Activated CD8-positive, alpha-beta memory T cell treated with anti-CD3 and anti-CD28 coated beads, Interleukin-2, amount 50 U/mL, for 24 hours (primary cell): ENCODE results near the gene CDH12.

ENCODE experiments used
- DNase-seq: peaks from one replicate; pipeline ENCODE4 v3.0.0-alpha.2; 2020; ENCODE audit errors: extremely low read depth

The CDH12 gene

DNA sequence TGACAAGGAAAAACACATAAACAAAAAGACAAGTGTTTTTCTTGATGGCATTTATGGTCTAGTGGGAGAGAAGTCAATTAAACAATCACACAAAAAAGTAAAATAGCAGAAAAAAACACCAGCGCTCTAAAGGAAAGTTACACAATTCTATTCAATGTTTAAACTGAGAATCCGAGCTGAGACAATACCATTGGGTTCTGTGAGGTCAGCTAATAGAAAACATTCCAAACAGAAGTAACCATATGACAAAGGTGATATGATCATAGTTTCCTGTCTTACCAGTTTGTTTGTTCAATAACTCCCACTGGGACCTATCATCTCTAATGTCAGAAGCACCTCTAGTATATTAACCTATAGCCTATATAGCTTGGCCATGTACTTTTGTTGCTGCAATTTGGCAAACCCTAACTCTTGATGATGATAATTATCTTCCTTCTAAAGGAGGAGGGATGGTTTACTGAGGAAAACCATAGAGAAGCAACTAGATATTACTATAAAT lies 1030.0 kb downstream of the CDH12 start:
- no peak for DNase-seq

DNA sequence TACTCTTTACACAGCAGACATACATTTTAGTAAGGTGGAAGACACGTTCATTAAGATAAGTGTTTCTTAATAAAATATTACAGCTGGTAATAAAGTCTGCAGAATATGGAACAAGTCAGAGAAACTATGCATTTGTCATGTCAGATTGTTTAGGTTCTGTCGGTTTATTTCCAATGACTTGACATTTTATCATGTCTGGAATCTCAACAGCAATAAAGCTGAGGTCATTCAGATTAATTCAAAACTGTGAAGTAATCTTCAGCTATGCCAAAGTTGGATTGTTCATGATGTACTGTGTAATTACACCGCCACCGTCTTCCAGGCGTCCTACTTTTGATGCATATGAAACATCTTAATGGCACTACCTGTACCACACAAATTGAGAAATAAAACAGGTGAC lies 1032.6 kb downstream of the CDH12 start:
- no peak for DNase-seq

DNA sequence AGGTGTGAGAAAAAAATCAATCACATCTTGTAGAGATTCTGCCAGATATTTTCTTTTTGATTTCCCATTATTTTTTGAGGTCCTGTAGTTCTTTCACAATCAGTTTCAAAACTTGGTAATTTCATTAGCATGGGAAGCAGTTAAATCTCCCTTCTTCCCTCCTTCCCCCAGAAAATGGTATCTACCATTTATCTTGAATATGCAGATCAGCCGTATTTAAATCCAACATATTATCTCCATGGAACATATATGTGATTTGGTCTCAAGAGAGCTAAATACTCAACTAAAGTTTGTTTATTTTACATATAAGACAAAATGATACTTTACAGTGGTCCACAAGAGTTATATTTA lies 1034.8 kb downstream of the CDH12 start:
- DNase-seq, result no peak

DNA sequence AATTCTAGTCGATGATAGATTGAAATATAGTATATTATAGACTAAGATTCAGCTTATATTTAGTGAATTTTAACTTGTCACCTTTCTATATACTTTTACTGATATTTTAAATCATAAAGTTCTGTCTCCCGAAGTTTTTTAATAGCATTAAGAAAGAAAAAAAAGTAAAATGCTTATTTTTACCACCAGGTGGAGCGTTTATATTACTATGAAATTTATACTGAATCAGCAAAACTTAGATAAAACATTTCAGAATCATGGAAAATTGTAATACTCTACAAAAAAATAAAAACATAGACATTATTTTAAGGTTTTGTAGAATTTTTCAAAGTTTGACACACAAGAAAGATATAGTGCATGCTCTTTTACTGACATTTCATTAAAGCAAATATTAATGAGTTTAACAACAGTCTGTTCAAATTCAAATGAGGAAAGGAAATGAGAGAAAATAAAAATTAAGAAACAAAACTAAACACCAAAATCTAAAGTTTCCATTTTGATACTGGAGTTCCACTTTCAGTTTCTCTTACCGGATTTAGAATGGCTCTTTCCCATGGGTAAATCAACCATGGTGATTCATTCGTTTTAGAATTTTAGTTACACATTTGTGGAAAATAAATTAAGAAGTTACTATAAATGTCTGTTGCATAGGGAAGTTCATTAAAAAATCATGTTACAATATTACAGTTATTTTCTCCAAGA lies 1035.3 kb downstream of the CDH12 start:
- DNase-seq, result no peak

DNA sequence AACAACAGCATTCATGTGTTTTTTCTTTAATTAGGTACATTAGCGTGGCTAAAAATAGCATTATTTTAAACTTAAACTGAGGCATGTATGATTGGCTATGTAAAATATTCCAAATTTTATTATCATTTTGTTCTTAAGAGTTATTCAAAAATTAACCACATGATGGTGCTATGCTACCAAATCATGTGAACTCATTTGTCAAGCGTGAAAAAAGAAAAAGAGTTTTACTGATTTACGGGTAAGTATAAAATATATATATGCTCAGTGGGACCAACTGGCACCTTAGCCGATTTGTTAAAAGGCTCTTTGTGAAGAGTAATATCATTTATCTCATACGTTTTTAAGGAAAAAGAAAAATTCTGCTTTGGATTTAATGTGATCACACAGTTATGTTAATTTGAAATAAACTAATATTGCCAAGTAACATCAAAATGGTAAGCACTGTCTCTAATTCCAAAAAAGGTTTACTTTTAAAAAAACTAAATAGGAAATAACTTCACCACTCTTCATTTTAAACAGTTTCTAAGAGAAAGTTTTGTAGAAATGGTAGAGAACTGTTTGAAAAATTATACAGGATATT lies 1042.3 kb downstream of the CDH12 start:
- no peak for DNase-seq

DNA sequence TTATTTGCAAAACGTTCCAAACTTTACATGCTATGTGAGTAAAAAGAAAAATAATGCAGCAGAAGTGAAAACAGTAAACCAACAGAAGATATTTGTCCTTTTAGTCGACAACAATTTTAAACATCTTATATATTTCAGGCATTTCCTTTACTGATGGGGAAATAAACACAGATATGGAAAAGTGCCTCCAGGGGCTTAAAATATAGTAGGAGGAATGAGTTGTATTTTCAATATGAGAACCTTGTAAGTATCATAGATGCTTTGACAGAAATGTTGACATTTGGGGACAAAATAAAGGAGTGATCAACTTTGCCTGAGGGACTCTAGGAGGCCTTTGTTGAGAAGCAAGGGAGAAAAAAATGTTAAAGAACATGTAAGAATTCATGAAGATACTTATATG lies 1043.5 kb downstream of the CDH12 start:
- no peak for DNase-seq

DNA sequence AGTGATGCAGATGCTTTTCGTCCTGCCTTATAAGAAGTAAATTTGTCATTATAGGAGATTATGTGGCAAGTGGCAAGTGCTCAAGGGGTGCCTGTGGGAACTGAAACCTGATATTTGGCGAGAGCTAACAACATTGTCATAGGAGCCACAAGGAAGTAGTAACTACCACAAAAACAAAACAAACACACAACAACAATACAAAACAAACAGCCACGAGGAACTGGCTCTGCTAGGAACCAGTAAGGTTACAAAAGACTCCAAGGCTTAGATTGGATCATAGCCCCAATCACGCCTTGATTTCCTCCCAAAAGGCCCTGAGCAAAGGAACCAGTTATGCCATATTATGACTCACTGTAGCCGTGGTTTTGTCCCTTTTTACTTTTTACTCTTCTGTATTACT lies 1045.2 kb downstream of the CDH12 start:
- no peak for DNase-seq

DNA sequence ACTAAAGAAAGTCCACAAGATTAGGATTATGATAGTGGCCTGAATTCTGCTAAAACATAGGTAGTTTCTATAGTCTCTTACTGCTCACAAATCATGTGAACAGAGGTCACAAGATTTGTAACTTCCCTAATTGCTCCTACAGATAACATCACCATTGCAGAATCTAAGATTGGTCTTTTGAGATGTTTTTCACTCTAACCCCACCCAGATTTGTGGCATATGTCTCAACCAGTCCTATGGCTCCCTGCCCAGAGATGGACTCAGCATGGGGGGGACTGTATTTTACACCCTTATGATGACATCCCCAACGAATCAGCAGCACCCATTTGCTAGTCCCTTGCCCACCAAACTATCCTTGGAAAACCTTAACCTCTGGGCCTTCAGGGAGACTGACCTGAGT lies 1046.2 kb downstream of the CDH12 start:
- no peak for DNase-seq

DNA sequence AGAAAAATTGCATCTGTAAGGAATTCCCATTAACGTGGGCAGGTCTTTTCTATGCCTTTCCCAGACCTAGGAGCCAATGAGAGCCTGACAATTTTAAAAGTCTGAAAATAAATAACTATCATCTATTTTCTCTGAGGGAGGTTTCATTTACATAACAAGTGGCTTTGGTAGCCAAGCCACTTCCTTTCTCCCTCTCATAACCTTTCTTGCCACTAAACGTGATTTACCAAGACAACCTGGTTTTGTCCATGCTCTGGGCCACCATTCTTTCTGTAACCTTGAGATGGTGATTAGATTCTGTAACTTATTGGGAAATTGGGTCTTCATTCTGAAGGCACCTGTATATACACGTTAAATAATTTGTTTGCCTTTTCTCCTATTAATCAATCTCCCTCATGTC lies 1046.9 kb downstream of the CDH12 start:
- DNase-seq, result no peak

DNA sequence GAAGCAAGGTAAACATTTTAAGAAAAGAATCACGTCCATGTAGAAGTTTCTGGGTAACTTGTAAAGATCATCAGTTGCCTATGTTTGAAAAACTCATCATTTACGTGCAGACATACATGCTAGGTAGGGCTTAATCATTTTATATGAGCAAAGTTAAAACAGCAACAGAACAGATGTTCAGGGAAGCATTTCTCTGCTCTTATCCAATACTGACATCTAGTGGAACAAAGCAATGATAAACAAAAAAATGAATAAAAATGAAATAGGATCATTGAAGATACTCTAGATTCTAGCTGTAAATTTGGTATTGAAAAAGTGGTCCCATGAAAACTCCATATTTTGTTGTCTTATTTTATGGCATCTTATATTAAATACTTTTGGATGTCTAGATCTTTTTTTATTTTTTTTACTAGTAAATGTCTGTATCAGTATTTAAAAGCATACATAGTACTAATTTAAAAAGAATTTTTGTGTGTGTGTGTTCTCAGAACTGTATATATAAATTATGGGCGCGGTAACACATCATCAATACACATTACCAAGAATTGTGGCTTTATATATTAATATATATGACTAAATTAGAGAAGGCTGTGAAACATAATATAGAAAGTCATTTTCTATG lies 1050.2 kb downstream of the CDH12 start:
- DNase-seq, result no peak

DNA sequence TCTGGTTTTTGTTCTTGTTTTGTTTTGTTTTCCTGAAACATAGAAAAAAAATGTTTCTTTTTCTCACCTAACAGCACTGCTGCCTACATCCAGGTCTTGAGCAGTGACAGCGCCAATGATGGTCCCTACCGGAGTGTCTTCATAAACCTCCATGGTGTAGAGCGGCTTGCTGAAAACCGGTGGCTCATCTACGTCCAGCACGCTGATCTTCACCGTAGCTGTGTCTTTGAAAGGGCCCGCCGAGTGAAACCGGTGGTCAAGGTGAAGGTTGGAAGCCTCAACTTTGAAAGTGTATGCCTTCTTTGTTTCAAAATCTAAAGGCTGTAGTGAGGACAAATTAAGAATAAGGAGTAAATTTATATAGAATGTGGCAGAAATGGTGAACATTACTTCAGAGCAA lies 1051.0 kb downstream of the CDH12 start:
- DNase-seq, result no peak

DNA sequence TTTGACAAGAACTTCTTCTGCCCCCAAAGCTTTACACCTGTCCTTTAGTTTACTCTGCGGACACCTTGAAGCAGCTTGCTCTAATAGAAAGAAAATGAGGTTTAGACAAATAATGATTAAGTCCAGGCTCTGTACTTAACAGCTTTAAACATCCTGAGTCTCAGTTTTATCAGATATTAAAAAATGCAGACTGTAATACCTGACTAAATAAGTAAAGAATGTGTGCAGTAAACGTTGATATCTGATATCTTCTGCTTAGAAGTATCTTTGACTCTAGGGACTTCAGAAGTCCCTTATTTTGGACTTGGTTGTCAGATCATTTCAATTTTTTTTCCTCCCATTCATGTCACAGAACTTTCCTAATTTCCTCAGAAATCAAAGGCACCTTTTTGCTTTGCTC lies 1060.4 kb downstream of the CDH12 start:
- no peak for DNase-seq

DNA sequence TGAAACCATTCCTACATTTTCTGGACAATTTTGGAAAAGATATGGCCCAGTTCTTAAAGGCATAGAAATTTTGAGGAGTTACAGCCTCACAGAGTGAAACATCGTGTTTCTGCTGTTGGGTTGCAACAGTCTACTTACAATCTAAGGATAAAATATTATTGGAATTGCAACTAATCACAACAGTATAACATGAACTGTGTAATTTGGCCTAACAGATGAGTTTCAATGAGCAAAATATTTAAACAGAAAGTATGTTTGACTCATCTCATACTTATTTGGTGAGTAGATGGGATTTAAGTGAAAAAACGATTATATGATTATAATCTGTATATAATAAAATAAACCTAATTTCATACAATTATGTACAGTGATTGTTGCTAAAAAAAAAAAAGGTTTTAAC lies 1061.8 kb downstream of the CDH12 start:
- DNase-seq, result no peak

DNA sequence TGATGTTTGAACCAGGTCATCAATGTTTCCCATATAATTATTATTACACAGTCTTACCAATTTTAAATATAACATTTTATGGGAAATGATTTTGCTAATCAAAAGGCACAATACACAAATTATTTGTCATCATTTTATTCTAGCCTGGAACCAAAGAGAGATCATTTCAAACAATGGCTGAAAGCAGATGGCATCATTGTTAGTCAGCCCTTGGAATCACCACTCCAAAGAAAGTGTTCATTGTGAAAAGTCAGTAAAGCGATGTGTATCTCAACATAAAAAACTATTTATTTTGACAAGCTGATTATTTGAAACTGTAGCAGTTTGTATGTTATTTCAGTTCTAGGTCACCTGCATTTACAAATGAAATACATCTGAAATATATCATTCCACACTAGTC lies 1068.7 kb downstream of the CDH12 start:
- DNase-seq, result no peak

DNA sequence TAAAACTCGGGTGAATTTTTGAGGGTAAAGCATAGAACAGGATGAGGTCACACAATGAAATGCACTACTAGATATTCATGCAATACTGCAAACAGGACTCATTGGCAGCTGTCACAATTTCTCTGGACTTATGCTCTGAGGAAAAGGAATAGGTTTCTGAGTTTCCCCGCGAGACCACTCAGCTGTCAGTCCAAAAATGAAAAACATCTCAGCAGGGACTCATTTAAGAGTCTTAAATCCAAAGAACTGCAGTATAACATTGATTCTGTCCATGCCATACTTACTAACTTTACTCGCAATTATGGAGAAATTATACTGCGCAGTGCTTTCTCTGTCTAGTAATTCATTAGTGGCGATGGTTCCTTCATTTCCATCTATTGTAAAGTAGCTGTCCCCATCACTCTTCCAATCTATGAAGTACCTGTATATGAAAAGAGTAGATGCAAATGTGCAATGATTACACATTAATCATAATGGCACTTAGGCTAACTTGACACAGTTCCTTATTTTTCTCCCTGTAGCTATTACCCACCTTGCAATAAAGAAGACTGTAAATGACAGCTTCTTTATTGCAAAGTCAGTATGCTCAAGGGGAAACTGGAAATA lies 1070.0 kb downstream of the CDH12 start:
- no peak for DNase-seq

DNA sequence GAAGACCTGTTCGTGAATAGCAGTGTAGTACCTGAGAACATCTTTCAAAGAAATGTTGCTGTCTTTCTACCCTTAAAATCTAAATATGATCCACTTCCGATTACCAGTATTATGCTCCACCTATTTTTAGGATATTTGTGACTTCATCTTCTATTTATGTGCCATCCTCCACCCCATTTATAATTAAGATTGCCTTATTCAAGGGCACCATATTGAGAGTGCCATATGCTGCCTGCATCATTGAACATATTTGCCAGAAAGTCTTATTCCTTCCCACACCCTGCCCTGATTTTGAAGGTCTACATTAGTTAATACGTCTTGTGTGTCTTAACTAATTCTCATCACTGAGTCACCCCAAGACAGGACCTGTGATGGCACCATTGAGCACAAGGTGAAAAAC lies 1076.7 kb downstream of the CDH12 start:
- DNase-seq, result no peak

DNA sequence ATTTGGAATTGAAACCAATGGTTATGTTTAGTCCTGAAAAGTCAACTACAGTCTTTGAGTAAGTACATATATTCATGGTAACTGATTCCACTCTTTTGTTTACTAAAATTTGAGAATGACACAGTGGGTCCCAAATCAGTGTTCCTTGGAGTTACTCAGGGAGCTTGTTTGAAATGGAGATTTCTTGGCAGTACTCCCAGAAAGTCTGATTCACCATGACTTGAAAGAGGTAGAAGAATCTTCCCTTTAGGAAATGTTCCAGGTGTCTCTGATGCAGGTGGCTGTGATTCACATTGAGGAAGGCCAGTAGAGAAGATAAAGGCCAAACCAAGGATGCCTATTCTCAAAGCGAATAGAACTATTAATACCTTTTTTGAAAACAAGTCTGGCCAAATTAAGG lies 1078.3 kb downstream of the CDH12 start:
- DNase-seq, result no peak

DNA sequence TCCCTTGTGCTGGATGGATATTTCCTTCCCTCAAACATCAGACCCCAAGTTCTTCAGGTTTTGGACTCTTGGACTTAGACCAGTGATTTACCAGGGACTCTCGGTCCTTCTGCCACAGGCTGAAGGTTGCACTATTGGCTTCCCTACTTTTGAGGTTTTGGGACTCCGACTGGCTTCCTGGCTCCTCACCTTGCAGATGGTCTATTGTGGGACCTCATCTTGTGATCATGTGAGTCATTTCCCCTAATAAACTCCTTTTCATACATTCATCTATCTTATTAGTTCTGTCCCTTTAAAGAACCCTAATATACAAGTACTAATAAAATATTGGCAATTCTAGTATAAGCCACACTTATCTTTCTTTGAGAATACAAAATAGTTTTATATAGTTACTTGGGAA lies 1078.9 kb downstream of the CDH12 start:
- no peak for DNase-seq

DNA sequence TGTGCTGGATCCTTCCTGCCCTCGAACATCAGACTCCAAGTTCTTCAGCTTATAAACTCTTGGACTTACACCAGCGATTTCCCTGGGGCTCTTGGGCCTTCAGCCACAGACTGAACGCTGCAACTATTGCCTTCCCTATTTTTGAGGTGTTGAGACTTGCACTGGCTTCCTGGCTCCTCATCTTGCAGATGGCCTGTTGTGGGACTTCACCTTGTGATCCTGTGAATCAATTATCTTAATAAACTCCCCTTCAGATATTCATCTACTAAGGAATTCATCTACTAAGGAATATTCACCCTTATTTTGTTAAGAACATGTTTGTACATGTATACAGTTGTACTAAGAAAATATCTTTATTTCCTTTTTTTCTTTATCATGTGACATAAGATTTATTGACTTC lies 1079.7 kb downstream of the CDH12 start:
- no peak for DNase-seq

DNA sequence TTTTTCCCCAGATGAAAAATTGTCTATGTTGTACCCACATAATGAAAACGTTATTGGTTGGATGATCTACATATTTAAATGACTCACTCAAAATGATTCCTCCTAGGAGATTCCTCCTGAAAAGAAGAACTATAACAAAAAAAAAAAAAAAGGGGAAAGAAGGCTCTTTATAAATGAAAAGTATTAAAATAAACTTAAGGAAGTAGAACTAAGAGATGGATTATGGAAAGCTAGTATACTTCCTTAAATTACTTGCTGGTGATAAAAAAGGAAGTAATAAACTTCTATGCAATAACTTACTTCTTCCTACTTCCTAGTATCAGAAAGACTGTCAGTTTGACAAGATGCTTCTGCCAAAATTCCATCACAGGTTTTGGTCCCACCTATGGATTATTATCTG lies 1087.7 kb downstream of the CDH12 start:
- DNase-seq, result no peak

DNA sequence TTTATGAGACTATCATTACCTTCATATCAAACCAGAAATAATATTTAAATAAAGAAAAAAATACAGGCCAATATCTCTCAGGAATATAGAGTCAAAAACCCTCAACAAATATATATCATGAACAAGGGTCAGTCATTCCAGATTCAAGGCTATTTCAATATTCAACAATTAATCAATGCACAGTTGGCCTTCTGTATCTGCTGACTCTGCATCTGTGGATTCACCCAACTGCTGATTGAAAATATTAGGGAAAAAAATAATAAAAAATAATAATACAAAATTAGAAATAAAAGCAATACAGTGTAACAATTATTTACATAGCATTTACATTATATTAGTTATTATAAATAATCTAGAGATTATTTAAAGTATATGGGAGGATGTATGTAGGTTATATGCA lies 1114.0 kb downstream of the CDH12 start:
- DNase-seq, result no peak

DNA sequence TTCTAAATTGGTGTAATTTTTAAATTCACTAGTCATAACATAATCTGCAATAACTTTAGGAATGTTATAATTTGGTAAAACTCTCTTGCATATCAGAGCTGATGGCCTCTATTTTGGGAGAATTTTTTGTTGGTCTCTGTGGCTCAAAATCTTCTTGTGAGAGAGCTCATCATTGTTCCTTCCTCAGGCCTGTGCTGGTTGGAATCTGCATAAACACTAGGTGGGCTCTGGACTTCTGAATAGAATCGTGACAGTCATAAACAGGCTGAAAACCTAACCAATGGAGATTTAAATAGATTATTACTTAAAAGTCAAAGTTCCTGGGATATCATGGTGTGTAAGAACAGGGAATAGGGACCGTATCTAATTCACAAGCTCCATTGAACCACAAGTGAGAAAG lies 1129.6 kb downstream of the CDH12 start:
- DNase-seq, result no peak
